Glutamatergic neuron (in vitro differentiated cells): ENCODE data around the gene PTPRR. TPM values are rescaled to one million over a fixed set of nuclear protein-coding genes. Genes with fewer than 3 reads are reported as not detected.

Source experiments
- DNase-seq: peaks from one replicate; pipeline ENCODE4 v3.0.0; 2022
- H3K27ac Mint-ChIP-seq: one replicate; pipeline ENCODE4 v1.8.0; 2020; ENCODE audit warnings: mild to moderate bottlenecking, mixed read lengths, inconsistent platforms; ENCODE audit not compliant: unreplicated experiment
- H3K27me3 Mint-ChIP-seq: one replicate; pipeline ENCODE4 v1.8.0; 2020; ENCODE audit warnings: mild to moderate bottlenecking, moderate library complexity, mixed read lengths, inconsistent platforms; ENCODE audit not compliant: unreplicated experiment
- H3K36me3 Mint-ChIP-seq: one replicate; pipeline ENCODE4 v1.8.0; 2020; ENCODE audit warnings: mild to moderate bottlenecking, mixed read lengths, inconsistent platforms; ENCODE audit not compliant: unreplicated experiment
- H3K4me1 Mint-ChIP-seq: one replicate; pipeline ENCODE4 v1.8.0; 2020; ENCODE audit warnings: mild to moderate bottlenecking, low read depth, mixed read lengths, inconsistent platforms; ENCODE audit not compliant: unreplicated experiment
- H3K4me3 Mint-ChIP-seq: one replicate; pipeline ENCODE4 v1.8.0; 2020; ENCODE audit warnings: mild to moderate bottlenecking, mixed read lengths, inconsistent platforms; ENCODE audit not compliant: unreplicated experiment
- H3K9me3 Mint-ChIP-seq: one replicate; pipeline ENCODE4 v1.8.0; 2020; ENCODE audit warnings: mild to moderate bottlenecking, moderate library complexity, mixed read lengths, inconsistent platforms; ENCODE audit not compliant: unreplicated experiment
- CTCF ChIP-seq: fragments of 200-600 bp; sonication (generic); IDR thresholded peaks from one replicate; pipeline ENCODE4 v1.5.0; 2021; ENCODE audit not compliant: partially characterized antibody, unreplicated experiment
- total RNA-seq: library from RNA; stranded (reverse); fragmentation: NEBNext Ultra II Directional; extraction: Animal tissue kit (Norgen Biotek cat#: 25700); gene quantifications from one replicate; pipeline ENCODE4 v1.2.1, GENCODE V29; 2021; ENCODE audit not compliant: unreplicated experiment

The PTPRR gene
- total RNA-seq, 1 donor from 2014 or later = 0.34 TPM

GRCh38 chr12:70843363-70843762, 77.2 kb downstream of the PTPRR start:
- peaks cover 3% of the 10 kb centered on the region for H3K27me3 Mint-ChIP-seq
- DNase-seq = no peak
- no peak overlapping the region for H3K27ac Mint-ChIP-seq
- no peak for TF ChIP-seq CTCF
- H3K4me3 Mint-ChIP-seq = no peak overlapping the region
- H3K4me1 Mint-ChIP-seq = no peaks in the 10 kb centered on the region
- H3K36me3 Mint-ChIP-seq = no peaks in the 10 kb centered on the region
- H3K9me3 Mint-ChIP-seq = no peaks in the 10 kb centered on the region

- H3K27me3 Mint-ChIP-seq = peaks cover 3% of the 10 kb centered on the region
- no peak overlapping the region for H3K4me3 Mint-ChIP-seq
- H3K4me1 Mint-ChIP-seq = no peaks in the 10 kb centered on the region
- TF ChIP-seq CTCF = no peak
- no peak for DNase-seq
- no peaks in the 10 kb centered on the region for H3K9me3 Mint-ChIP-seq
- H3K27ac Mint-ChIP-seq = no peak overlapping the region
- H3K36me3 Mint-ChIP-seq = no peaks in the 10 kb centered on the region
Measured at GRCh38 chr12:70842942-70843341, 77.6 kb downstream of the PTPRR start.

GRCh38 chr12:70842136-70842535, 78.4 kb downstream of the PTPRR start:
- Mint-ChIP-seq H3K4me3 (no peak overlapping the region), H3K27me3 (peaks cover 3% of the 10 kb centered on the region), H3K36me3 (no peaks in the 10 kb centered on the region), H3K4me1 (no peaks in the 10 kb centered on the region), H3K27ac (no peak overlapping the region), H3K9me3 (no peaks in the 10 kb centered on the region)
- no peak for TF ChIP-seq CTCF
- no peak for DNase-seq

GRCh38 chr12:70840656-70841350, 79.7 kb downstream of the PTPRR start:
- H3K4me3 Mint-ChIP-seq = no peak overlapping the region
- H3K9me3 Mint-ChIP-seq = no peaks in the 10 kb centered on the region
- no peak overlapping the region for H3K27ac Mint-ChIP-seq
- H3K27me3 Mint-ChIP-seq = no peaks in the 10 kb centered on the region
- no peak for TF ChIP-seq CTCF
- H3K4me1 Mint-ChIP-seq = no peaks in the 10 kb centered on the region
- no peaks in the 10 kb centered on the region for H3K36me3 Mint-ChIP-seq
- DNase-seq = no peak

GRCh38 chr12:70839544-70839943, 81.0 kb downstream of the PTPRR start:
- Mint-ChIP-seq H3K4me1 (no peaks in the 10 kb centered on the region), H3K4me3 (no peak overlapping the region), H3K36me3 (no peaks in the 10 kb centered on the region), H3K9me3 (no peaks in the 10 kb centered on the region), H3K27me3 (no peaks in the 10 kb centered on the region), H3K27ac (no peak overlapping the region)
- no peak for DNase-seq
- no peak for TF ChIP-seq CTCF
